ENCODE measurements around the gene L1TD1. TPM values are rescaled to one million over a fixed set of nuclear protein-coding genes. Genes with fewer than 3 reads are reported as not detected.
"Not testable (repeated sequence)": the region's sequence is repeated elsewhere in the genome, so short reads cannot be mapped to it uniquely, and the experiment has no call there.

The L1TD1 gene
- total RNA-seq, 2 donors from 2014 or later = 0.52 TPM; not detected in 1

DNA sequence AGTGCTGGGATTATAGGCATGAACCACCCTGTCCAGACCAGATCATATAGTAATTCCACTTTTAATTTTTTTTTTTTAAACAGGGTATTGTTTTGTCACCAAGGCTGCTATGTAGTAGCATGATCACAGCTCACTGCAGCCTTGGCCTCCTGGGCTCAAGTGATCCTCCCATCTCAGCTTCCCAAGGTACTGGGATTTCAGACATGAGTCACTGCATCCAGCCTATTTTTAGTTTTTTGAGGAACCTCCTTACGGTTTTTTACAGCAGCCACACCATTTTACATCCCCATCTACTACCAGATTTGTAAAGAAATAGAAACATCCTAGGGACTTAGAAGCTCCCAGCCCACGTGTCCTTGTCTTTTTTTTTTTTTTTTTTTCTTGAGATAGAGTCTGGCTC, 24.0 kb downstream of the L1TD1 start:
- DNase-seq (no peak), ATAC-seq (no peak)
- no peak overlapping the region for H3K4me3 ChIP-seq
- no peak overlapping the region for H3K27ac ChIP-seq
- WGBS, 2 donors = 72 to 84% methylated on average over 2 of the region's 2 CpGs
- intact Hi-C loops (cut with DNase I) = no loop called here
- TF ChIP-seq, protein P1, sequence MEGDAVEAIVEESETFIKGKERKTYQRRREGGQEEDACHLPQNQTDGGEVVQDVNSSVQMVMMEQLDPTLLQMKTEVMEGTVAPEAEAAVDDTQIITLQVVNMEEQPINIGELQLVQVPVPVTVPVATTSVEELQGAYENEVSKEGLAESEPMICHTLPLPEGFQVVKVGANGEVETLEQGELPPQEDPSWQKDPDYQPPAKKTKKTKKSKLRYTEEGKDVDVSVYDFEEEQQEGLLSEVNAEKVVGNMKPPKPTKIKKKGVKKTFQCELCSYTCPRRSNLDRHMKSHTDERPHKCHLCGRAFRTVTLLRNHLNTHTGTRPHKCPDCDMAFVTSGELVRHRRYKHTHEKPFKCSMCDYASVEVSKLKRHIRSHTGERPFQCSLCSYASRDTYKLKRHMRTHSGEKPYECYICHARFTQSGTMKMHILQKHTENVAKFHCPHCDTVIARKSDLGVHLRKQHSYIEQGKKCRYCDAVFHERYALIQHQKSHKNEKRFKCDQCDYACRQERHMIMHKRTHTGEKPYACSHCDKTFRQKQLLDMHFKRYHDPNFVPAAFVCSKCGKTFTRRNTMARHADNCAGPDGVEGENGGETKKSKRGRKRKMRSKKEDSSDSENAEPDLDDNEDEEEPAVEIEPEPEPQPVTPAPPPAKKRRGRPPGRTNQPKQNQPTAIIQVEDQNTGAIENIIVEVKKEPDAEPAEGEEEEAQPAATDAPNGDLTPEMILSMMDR (IDR thresholded peaks at IDR 0.05) = no peak
- TF ChIP-seq POLR2A (IDR thresholded peaks at IDR 0.05) = no peak
- no peaks in the 10 kb centered on the region for H3K36me3 ChIP-seq (replicated peaks in 1 of 2; ENCODE audit: insufficient read depth in 1 of 2, low read depth in 2 of 2)
- H3K4me1 ChIP-seq = no peaks in the 10 kb centered on the region
- no peaks in the 10 kb centered on the region for H3K27me3 ChIP-seq
- H3K9me3 ChIP-seq = no peaks in the 10 kb centered on the region

DNA sequence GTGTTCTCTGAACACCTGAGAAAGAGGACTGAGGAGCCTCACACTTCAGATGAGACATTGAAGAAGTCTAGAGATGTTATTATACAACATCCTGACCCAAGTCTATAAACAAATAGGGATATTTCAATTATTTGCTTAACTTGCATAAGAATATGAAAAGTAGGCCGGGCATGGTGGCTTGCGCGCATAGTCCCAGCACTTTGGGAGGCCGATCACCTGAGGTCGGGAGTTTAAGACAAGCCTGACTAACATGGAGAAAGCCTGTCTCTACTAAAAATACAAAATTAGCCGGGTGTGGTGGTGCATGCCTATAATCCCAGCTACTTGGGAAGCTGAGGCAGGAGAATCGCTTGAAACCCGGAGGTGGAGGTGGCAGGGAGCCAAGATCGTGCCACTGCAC, 25.8 kb downstream of the L1TD1 start:
- DNase-seq; H3K4me1 ChIP-seq; H3K27me3 ChIP-seq; ATAC-seq; intact Hi-C loops (cut with DNase I); H3K9me3 ChIP-seq; H3K4me3 ChIP-seq; H3K27ac ChIP-seq; H3K36me3 ChIP-seq (replicated peaks in 1 of 2; ENCODE audit: insufficient read depth in 1 of 2, low read depth in 2 of 2): not testable (repeated sequence)
- WGBS, 2 donors = 87 to 90% methylated on average over 9 of the region's 9 CpGs

DNA sequence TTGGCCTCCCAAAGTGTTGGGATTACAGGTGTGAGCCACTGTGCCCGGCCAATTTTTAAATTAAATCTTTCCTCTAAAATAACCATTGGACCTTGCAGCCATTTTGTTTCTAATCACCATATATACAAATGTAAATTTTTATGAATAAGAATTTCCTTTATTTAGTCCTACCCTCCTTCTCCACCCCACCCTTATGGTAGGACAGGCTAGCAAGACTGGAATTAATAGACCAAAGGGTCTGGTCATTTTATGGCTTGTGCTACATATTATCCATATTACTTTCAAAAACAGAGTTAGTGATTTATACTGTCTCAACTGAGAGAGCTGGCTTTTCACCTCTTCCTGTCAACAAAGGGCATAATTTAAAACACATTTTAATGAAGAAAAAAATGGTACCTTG, 26.5 kb downstream of the L1TD1 start:
- Histone ChIP-seq H3K4me1 (no peaks in the 10 kb centered on the region), H3K9me3 (no peaks in the 10 kb centered on the region), H3K4me3 (no peak overlapping the region), H3K27ac (no peak overlapping the region), H3K36me3 (replicated peaks in 1 of 2; ENCODE audit: insufficient read depth in 1 of 2, low read depth in 2 of 2) (no peaks in the 10 kb centered on the region), H3K27me3 (no peaks in the 10 kb centered on the region)
- intact Hi-C loops (cut with DNase I) = no loop called here
- no peak for DNase-seq
- TF ChIP-seq POLR2A (IDR thresholded peaks at IDR 0.05) = no peak
- TF ChIP-seq, protein P1 (IDR thresholded peaks at IDR 0.05) = no peak
- ATAC-seq = no peak
- 85 to 94% methylated on average over 1 of the region's 1 CpG for WGBS, 2 donors

DNA sequence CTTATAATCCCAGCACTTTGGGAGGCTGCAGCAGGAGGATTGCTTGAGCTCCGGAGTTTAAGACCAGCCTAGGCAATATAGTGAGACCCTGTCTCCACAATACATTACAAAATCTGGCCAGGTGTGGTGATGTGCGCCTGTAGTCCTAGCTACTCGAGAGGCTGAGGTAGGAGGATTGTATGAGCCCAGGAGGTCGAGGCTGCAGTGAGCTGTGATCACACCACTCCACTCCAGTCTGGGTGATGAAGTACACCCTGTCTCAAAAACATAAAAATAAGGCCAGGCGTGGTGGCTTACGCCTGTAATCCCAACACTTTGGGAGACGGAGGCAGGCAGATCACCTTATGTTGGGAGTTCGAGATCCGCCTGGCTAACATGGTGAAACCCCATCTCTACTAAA, 27.7 kb downstream of the L1TD1 start:
- no peak for ATAC-seq
- Histone ChIP-seq H3K36me3 (replicated peaks in 1 of 2; ENCODE audit: insufficient read depth in 1 of 2, low read depth in 2 of 2) (no peaks in the 10 kb centered on the region), H3K9me3 (no peaks in the 10 kb centered on the region), H3K4me3 (no peak overlapping the region), H3K27ac (no peak overlapping the region), H3K27me3 (no peaks in the 10 kb centered on the region), H3K4me1 (no peaks in the 10 kb centered on the region)
- no peak for DNase-seq
- no peak for TF ChIP-seq POLR2A (IDR thresholded peaks at IDR 0.05)
- TF ChIP-seq, protein P1 (IDR thresholded peaks at IDR 0.05) = no peak
- intact Hi-C loops (cut with DNase I) = no loop called here
- WGBS, 2 donors = 73 to 85% methylated on average over 8 to 9 of the region's 9 CpGs

DNA sequence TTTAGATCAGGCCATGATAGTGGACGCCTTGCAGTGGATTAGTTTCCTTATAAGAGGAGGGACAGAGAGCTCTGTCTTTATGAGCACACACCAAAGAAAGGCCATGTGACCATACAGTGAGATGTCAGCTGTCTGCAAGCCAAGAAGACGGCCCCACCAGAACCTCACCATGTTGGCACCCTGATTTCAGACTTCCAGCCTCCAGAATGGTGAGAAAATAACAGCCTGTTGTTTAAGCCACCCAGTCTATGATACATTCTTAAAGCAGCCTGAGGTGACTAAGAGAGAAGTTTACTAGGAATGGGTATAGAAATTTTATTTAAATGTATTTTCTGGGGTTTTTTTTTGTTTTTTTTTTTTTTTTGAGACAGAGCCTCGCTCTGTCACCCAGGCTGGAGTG, 29.5 kb downstream of the L1TD1 start:
- intact Hi-C loops (cut with DNase I) = no loop called here
- TF ChIP-seq POLR2A (IDR thresholded peaks at IDR 0.05) = no peak
- TF ChIP-seq, protein P1 (IDR thresholded peaks at IDR 0.05) = no peak
- no peaks in the 10 kb centered on the region for H3K9me3 ChIP-seq
- DNase-seq = no peak
- H3K27me3 ChIP-seq = no peaks in the 10 kb centered on the region
- no peaks in the 10 kb centered on the region for H3K4me1 ChIP-seq
- no peak for ATAC-seq
- H3K27ac ChIP-seq = no peak overlapping the region
- H3K4me3 ChIP-seq = no peak overlapping the region
- no peaks in the 10 kb centered on the region for H3K36me3 ChIP-seq (replicated peaks in 1 of 2; ENCODE audit: insufficient read depth in 1 of 2, low read depth in 2 of 2)
- WGBS, 2 donors = 67 to 86% methylated on average over 2 to 3 of the region's 3 CpGs

Data from body of pancreas (tissue), 4 donors.